Common myeloid progenitor, CD34-positive (primary cell): ENCODE results near the gene PLCH1.
A peak's percentile ranks its signal among the peaks of the same experiment; 100 is the strongest.

ENCODE experiments used
- CTCF ChIA-PET: fragments of 350-600 bp; sonication (Branson Sonifier 250); formaldehyde crosslinking; loops from one replicate; lab custom pipeline; 2021; ENCODE audit warnings: antibody characterized with exemption; lab: Charles Lee
- POLR2A ChIA-PET: fragments of 350-600 bp; sonication (Branson Sonifier 250); formaldehyde crosslinking; loops from one replicate; lab custom pipeline; 2021; ENCODE audit warnings: antibody characterized with exemption; lab: Charles Lee
- DNase-seq, 3 donors: peaks; one replicate each; pipeline versions ENCODE4 v3.0.0 to v3.0.0-alpha.2; 2013
- H3K27ac ChIP-seq, 2 experiments: 1 replicate in 1 of 2; 2 replicates in 1 of 2; pipeline ENCODE4 v1.7.0; 2013; ENCODE audit warnings: inconsistent platforms in 2 of 2, low read length in 2 of 2, mild to moderate bottlenecking in 2 of 2, low read depth in 1 of 2, moderate library complexity in 1 of 2; ENCODE audit not compliant: severe bottlenecking in 2 of 2, insufficient read depth in 1 of 2, poor library complexity in 1 of 2
- H3K27me3 ChIP-seq, 5 experiments: replicated peaks in 2 of 5; 1 replicate in 3 of 5; 2 replicates in 2 of 5; pipeline versions ENCODE4 v1.6.1 to v1.7.0; 2013; ENCODE audit warnings: low read length in 4 of 5, mild to moderate bottlenecking in 2 of 5, moderate library complexity in 2 of 5, inconsistent platforms in 1 of 5; ENCODE audit not compliant: insufficient read depth in 5 of 5, control insufficient read depth in 4 of 5
- H3K36me3 ChIP-seq, 4 experiments: 1 replicate in 2 of 4; 2 replicates in 2 of 4; pipeline versions ENCODE4 v1.6.1 to v1.7.0; 2013; ENCODE audit warnings: low read length in 3 of 4, control low read depth in 1 of 4, mild to moderate bottlenecking in 1 of 4; ENCODE audit not compliant: control insufficient read depth in 4 of 4, insufficient read depth in 4 of 4
- H3K4me1 ChIP-seq, 4 experiments: 1 replicate in 3 of 4; 2 replicates in 1 of 4; pipeline versions ENCODE4 v1.6.1 to v1.7.1; 2013; ENCODE audit warnings: low read length in 3 of 4, mild to moderate bottlenecking in 3 of 4, control low read depth in 1 of 4, inconsistent platforms in 1 of 4, moderate library complexity in 1 of 4; ENCODE audit not compliant: control insufficient read depth in 4 of 4, insufficient read depth in 4 of 4; ENCODE audit errors: control extremely low read depth in 1 of 4
- H3K4me3 ChIP-seq, 7 experiments: 1 replicate in 4 of 7; 2 replicates in 3 of 7; pipeline versions ENCODE4 v1.5.1 to v1.7.0; 2013; ENCODE audit warnings: mild to moderate bottlenecking in 7 of 7, low read length in 6 of 7, moderate library complexity in 6 of 7, inconsistent platforms in 2 of 7, low read depth in 2 of 7, control low read depth in 1 of 7; ENCODE audit not compliant: insufficient read depth in 4 of 7, control insufficient read depth in 1 of 7; ENCODE audit errors: extremely low read depth in 1 of 7
- H3K9me3 ChIP-seq, 5 experiments: 1 replicate in 4 of 5; 2 replicates in 1 of 5; pipeline versions ENCODE4 v1.6.1 to v1.7.1; 2013; ENCODE audit warnings: low read length in 4 of 5, mild to moderate bottlenecking in 2 of 5, inconsistent platforms in 1 of 5, low read depth in 1 of 5, moderate library complexity in 1 of 5; ENCODE audit not compliant: control insufficient read depth in 4 of 5, insufficient read depth in 2 of 5; ENCODE audit errors: control extremely low read depth in 1 of 5
- WGBS: methylation state at CpG from one replicate; pipeline ENCODE4 v1.1.5; 2013; ENCODE audit not compliant: insufficient coverage; 5-methylcytosine and 5-hydroxymethylcytosine counted together

Gene PLCH1

DNA sequence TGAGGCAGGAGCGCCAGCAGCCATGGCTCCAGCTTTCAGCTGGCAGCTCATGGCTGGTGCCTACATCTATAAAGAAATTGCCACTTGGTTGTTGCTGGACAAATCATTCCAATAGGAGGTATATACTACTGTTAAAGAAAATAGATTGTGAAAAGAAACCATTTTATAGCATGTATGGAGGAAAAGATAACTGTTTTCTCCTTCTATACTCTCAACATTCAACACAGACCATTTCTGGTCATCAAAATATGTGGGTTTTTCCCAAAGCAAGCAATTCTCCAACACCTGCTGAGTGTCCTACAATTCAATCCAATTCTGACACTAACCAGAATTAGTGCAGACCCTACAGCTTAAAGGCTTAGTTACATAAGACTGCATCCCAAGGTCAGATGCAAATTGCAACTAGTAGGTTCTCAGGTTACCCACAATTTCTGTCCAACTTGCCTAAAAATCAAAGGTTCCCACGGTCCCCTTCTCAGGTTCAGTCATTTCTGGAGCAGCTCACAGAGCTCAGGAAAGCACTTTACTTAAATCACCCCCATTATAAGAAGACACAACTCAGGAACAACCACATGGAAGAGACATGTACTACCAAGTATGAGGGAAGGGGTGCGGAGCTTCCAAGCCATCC is 409.0 kb downstream of the PLCH1 start:
- CTCF ChIA-PET, result interaction anchor here (1.2 to 2.2 kb wide), 7 partner anchors 9 to 366 kb away, joined by 3 to 9 read pairs (median 3); no protein-coding TSS in a partner anchor

DNA sequence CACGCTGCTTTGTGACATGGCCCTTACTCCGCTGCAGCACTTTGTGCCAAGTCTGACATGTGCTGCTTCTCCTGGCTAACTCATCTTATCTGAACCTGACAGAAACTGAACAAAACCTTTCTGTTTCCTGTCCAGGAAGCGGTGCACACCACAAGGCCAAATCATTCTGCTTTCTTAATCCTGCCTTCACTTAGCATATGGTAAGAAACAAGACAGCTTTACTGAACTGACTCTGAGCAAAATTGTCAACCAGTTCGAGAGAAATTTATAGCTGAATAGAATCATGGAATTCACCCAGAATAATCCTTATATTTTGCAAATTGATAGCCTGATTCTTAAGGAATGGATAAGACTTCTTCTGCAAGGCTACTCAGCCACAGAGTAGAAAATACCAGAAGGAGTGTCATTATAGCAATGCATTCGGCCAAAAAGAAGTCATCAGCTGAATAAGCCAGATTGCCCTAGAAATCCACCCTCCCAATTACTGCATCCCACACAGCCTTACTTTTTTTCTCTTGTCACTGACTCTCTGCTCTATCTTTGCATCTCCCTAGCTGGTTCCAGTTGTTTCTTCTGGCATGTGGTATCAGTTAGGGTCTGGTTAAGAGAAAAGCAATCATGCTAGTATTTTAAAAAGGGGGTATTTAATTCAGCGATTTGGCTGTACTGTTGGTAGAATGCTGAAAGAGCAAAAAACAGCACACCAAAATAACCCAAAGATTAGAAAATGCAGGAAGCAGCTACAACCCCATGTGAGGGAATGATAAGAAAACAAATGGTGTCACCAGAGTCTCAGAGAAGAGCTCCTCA is 409.8 kb downstream of the PLCH1 start:
- 0% methylated on average over 4 of the region's 6 CpGs for WGBS
- Histone ChIP-seq H3K36me3 (no peaks in the 10 kb centered on the region), H3K9me3 (no peaks in the 10 kb centered on the region), H3K27ac (peak overlapping the region; percentile 29 to 79), H3K27me3 (no peaks in the 10 kb centered on the region), H3K4me3 (peak overlapping the region in 5 of 7 experiments; percentile 6 to 65 (median 43)), H3K4me1 (peaks cover 29 to 70% (median 49%) of the 10 kb centered on the region in 4 experiments)
- POLR2A ChIA-PET, result no interaction called here
- DNase-seq, result peak; percentile 97 to 100 (median 99)
- CTCF ChIA-PET, result interaction anchor here (0.6 to 2.2 kb wide), 9 partner anchors 9 to 1008 kb away, joined by 3 to 9 read pairs (median 3); no protein-coding TSS in a partner anchor

More for the DNA sequence above, 409.0 kb downstream of the PLCH1 start:
- POLR2A ChIA-PET, result no interaction called here
- Histone ChIP-seq H3K4me1 (peaks cover 29 to 63% (median 46%) of the 10 kb centered on the region in 4 experiments), H3K9me3 (no peaks in the 10 kb centered on the region), H3K4me3 (peak overlapping the region in 4 of 7 experiments; percentile 6 to 65 (median 44)), H3K27ac (peak overlapping the region; percentile 29 to 79), H3K36me3 (no peaks in the 10 kb centered on the region), H3K27me3 (no peaks in the 10 kb centered on the region)
- DNase-seq, result no peak
- WGBS, result 89% methylated on average over 2 of the region's 3 CpGs

DNA sequence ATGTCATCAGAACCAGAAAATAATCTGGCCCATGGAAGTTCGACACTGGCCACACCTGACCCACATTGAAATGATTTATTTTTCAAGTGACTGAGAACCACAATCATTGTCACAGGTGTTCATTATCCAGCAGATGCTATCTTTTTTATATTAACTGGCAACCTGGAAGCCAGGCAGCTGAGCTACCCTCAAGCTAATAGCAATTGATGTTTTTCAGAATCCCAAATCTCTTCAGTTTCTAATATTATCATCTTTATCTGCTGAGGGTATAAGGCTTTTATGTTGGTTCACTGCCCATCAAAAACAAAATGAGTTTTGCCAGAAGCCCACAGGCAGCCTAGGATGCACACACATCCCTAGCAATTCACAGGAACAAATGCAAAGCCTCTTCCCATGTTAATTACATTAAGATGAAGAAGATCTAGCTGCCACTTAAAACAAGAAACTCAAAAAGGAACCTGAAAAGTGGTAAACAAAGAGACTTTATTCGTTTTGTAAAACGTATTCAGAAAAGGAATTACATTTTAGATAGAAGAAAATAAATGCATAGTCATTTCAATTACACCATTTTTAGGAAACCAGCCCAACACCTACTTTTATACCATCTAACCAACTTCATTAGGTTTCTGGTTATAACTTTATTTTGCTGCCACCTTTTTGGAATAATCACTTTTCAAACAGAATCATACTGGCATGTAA is 410.5 kb downstream of the PLCH1 start:
- no peaks in the 10 kb centered on the region for H3K27me3 ChIP-seq
- H3K4me3 ChIP-seq, result peak overlapping the region in 1 of 7 experiments; percentile 44
- ChIA-PET POLR2A (no interaction called here), CTCF (interaction anchor here (1.1 to 2.2 kb wide), 4 partner anchors 9 to 369 kb away, joined by 4 to 9 read pairs (median 6); no protein-coding TSS in a partner anchor)
- no peaks in the 10 kb centered on the region for H3K9me3 ChIP-seq
- WGBS, result 10% methylated on average over 1 of the region's 3 CpGs
- DNase-seq, result peak in 2 of 3 donors; percentile 21 to 42
- peak overlapping the region; percentile 38 to 79 for H3K27ac ChIP-seq
- H3K4me1 ChIP-seq, result peaks cover 29 to 78% (median 51%) of the 10 kb centered on the region in 4 experiments
- no peaks in the 10 kb centered on the region for H3K36me3 ChIP-seq

DNA sequence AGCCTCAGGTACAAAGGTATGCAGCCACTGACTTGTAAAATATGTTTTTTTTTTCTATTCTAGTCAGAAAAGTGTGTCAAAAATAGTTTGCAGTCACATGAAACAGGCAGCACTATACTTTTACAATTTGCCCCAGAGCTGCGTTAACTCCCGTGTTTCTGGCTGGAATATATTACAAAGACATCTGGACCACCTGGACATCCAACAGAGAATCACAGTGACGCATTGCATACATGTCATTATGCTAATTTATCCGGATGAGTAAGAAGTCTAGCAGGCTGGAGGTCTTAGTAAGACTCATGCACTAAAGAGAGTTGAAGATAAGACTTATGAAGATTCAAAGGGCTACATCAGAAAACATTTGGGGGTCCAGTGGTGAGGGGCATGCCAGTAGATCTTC is 412.2 kb downstream of the PLCH1 start:
- no peaks in the 10 kb centered on the region for H3K36me3 ChIP-seq
- ChIA-PET CTCF (interaction anchor here (2.2 kb wide), 1 partner anchor 10 kb away, joined by 8 read pairs; no protein-coding TSS in a partner anchor), POLR2A (no interaction called here)
- no peak overlapping the region for H3K27ac ChIP-seq
- H3K27me3 ChIP-seq, result no peaks in the 10 kb centered on the region
- WGBS, result 96% methylated on average over 3 of the region's 4 CpGs
- peaks cover 29 to 68% (median 47%) of the 10 kb centered on the region in 4 experiments for H3K4me1 ChIP-seq
- DNase-seq, result no peak
- no peaks in the 10 kb centered on the region for H3K9me3 ChIP-seq
- H3K4me3 ChIP-seq, result no peak overlapping the region

DNA sequence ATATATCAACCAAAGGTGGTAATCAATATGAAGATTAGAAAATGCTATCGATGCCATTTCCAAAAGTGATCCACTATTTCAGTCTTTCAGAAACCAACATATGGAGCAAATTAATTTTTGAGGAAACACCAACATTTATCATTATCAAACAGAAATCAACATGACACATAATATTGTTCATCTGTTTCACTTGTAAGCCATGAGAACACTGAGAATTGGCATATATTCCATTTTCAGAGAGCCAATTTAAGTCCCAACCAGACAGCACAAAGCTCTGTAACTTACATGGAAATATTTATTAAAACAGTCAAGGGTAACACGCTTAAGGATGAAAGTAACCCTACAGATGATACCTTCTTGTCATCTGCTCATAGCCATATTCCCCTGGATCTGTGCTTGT is 413.8 kb downstream of the PLCH1 start:
- Histone ChIP-seq H3K27me3 (no peaks in the 10 kb centered on the region), H3K27ac (no peak overlapping the region), H3K4me1 (peaks cover 27 to 70% (median 45%) of the 10 kb centered on the region in 4 experiments), H3K9me3 (no peaks in the 10 kb centered on the region), H3K36me3 (no peaks in the 10 kb centered on the region), H3K4me3 (no peak overlapping the region)
- WGBS, result 100% methylated on average over 1 of the region's 2 CpGs
- CTCF ChIA-PET, result interaction anchor here (0.8 to 1.2 kb wide), 3 partner anchors 9 to 16 kb away, joined by 3 to 6 read pairs (median 3); no protein-coding TSS in a partner anchor
- peak in 1 of 3 donors; percentile 22 for DNase-seq
- POLR2A ChIA-PET, result no interaction called here

DNA sequence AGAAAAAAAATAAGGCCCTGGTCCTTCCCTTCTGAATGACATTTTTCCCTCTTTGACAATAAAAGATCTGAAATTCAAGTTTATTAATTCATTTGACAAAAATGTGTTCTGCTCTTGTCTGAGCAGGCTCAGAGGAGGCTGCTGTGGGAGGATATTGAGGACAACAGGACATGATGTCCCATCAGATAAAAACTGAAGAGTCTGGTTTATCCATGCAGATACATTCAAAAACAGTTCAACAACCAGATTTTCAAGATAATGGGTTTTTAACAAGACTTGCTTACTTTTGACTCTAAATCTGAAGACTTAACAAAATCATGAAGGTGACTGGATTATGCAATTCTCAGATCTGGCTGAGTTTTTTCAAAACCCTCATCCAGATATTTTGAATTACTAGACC is 414.5 kb downstream of the PLCH1 start:
- no peaks in the 10 kb centered on the region for H3K9me3 ChIP-seq
- ChIA-PET POLR2A (no interaction called here), CTCF (no interaction called here)
- H3K36me3 ChIP-seq, result no peaks in the 10 kb centered on the region
- no peak overlapping the region for H3K4me3 ChIP-seq
- peaks cover 22 to 66% (median 41%) of the 10 kb centered on the region in 4 experiments for H3K4me1 ChIP-seq
- no peak for DNase-seq
- no peaks in the 10 kb centered on the region for H3K27me3 ChIP-seq
- H3K27ac ChIP-seq, result no peak overlapping the region
